Measurements from ENCODE around the gene SLC18A3.

Gene SLC18A3

GRCh38 chr10:49612513-49613164 is 2.5 kb downstream of the SLC18A3 start:
- no peak for DNase-seq

- DNase-seq, result no peak
These were observed 3.2 kb downstream of the SLC18A3 start for GRCh38 chr10:49613165-49613881.

- DNase-seq, result no peak
These were observed 3.8 kb downstream of the SLC18A3 start, which contains the start of gene CHAT for GRCh38 chr10:49613882-49614241. Gene CHAT (plus strand): TSS chr10:49614037. CDS start chr10:49614190, 153 bp downstream.

- no peak for DNase-seq
These were observed 4.4 kb downstream of the SLC18A3 start for GRCh38 chr10:49614242-49615198.

GRCh38 chr10:49615213-49615612 is 5.1 kb downstream of the SLC18A3 start:
- no peak for DNase-seq

- no peak for DNase-seq
These were observed 5.6 kb downstream of the SLC18A3 start for GRCh38 chr10:49615721-49616120.

GRCh38 chr10:49616421-49617101 is 6.5 kb downstream of the SLC18A3 start:
- DNase-seq, result no peak

- no peak for DNase-seq
These were observed 7.3 kb downstream of the SLC18A3 start for GRCh38 chr10:49617121-49618020.

- no peak for DNase-seq
These were observed 8.7 kb downstream of the SLC18A3 start for GRCh38 chr10:49618821-49619220.

GRCh38 chr10:49619613-49620012 is 9.5 kb downstream of the SLC18A3 start:
- DNase-seq, result no peak

- no peak for DNase-seq
These were observed 10.2 kb downstream of the SLC18A3 start for GRCh38 chr10:49620286-49620810.

- no peak for DNase-seq
These were observed 10.8 kb downstream of the SLC18A3 start for GRCh38 chr10:49620841-49621378.

GRCh38 chr10:49621561-49621960 is 11.5 kb downstream of the SLC18A3 start:
- no peak for DNase-seq

- DNase-seq, result no peak
These were observed 12.6 kb downstream of the SLC18A3 start for GRCh38 chr10:49622426-49623425.

GRCh38 chr10:49624629-49625028 is 14.5 kb downstream of the SLC18A3 start:
- DNase-seq, result no peak

GRCh38 chr10:49625411-49625810 is 15.3 kb downstream of the SLC18A3 start:
- no peak for DNase-seq

GRCh38 chr10:49627038-49627437 is 16.9 kb downstream of the SLC18A3 start:
- DNase-seq, result no peak

- DNase-seq, result no peak
These were observed 17.6 kb downstream of the SLC18A3 start for GRCh38 chr10:49627644-49628247.

GRCh38 chr10:49628599-49628998 is 18.5 kb downstream of the SLC18A3 start:
- DNase-seq, result no peak

All from CD4-positive, alpha-beta T cell treated with Interleukin-21 for 1 hour (primary cell).